22Rv1 (cell line): ENCODE data around the gene CAMK2N2.

Experiments
- CTCF ChIP-seq: fragments of 450-650 bp; IDR thresholded peaks from 2 replicates; pipeline ENCODE4 v1.5.1; 2017; ENCODE audit warnings: mild to moderate bottlenecking
- ZFX ChIP-seq: fragments of 450-650 bp; IDR thresholded peaks from 2 replicates; pipeline ENCODE4 v1.6.1; 2017; ENCODE audit warnings: antibody characterized with exemption, borderline replicate concordance

GRCh38 chr3:184275381-184275701 lies 14.0 kb upstream of the CAMK2N2 start:
- no peak for TF ChIP-seq CTCF
- TF ChIP-seq ZFX, result no peak
